HepG2 (cell line): ENCODE data around the gene PADI4. TPM values are rescaled to one million over a fixed set of nuclear protein-coding genes. Genes with fewer than 3 reads are reported as not detected.
A peak's percentile ranks its signal among the peaks of the same experiment; 100 is the strongest.

Source experiments
- ATAC-seq: fragments of 200-7000 bp; cut with Tn5 transposase; 3 replicates; pipeline ENCODE4 v1.9.1; 2020; ENCODE audit warnings: mild to moderate bottlenecking, moderate library complexity
- Bru-seq: library from RNA; stranded (reverse); fragments of 400-500 nt; gene quantifications from one replicate; lab custom pipeline; 2021; lab: Mats Ljungman, UMichigan
- BruChase-seq, 2 experiments: library from RNA; stranded (reverse); fragments of 400-500 nt; gene quantifications; one replicate each; lab custom pipeline; 2021; lab: Mats Ljungman, UMichigan
- BruUV-seq: library from RNA; stranded (reverse); fragments of 400-500 nt; replicated peaks from 2 replicates; lab custom pipeline; 2021; lab: Mats Ljungman, UMichigan
- CTCF ChIA-PET: fragments of 300-600 bp; formaldehyde crosslinking; extraction: SDS; loops from one replicate; lab custom pipeline; 2021; ENCODE audit warnings: low total read pairs, inconsistent platforms, low intra/inter-chr PET ratio; lab: Yijun Ruan, JAX
- POLR2A ChIA-PET: fragments of 350-600 bp; sonication (Branson Sonifier 250); formaldehyde crosslinking; loops from one replicate; lab custom pipeline; 2020; ENCODE audit warnings: antibody characterized with exemption, inconsistent platforms; lab: Yijun Ruan, JAX
- DNase-seq: peaks from one replicate; pipeline ENCODE4 v3.0.0-alpha.2; 2015; ENCODE audit warnings: low spot score
- FAIRE-seq: peaks from 3 replicates; lab custom pipeline; 2011; peaks lifted over from hg19 to GRCh38; lab: Jason Lieb, UNC
- H2AFZ ChIP-seq: one replicate; pipeline ENCODE4 v1.6.1; 2011; ENCODE audit warnings: low read length, inconsistent platforms
- H3K27ac ChIP-seq: fragments of 300-600 bp; 3 replicates; pipeline ENCODE4 v1.8.0; 2011; ENCODE audit warnings: mixed run types, mild to moderate bottlenecking, mixed read lengths, low read length, inconsistent platforms; ENCODE audit not compliant: insufficient read depth; ENCODE audit errors: extremely low read length
- H3K27me3 ChIP-seq, 2 experiments: fragments of 200-600 bp in 1 of 2; 2 replicates in 1 of 2; 3 replicates in 1 of 2; pipeline versions ENCODE4 v1.6.0 to v1.8.0; 2011; ENCODE audit warnings: low read length in 2 of 2, mild to moderate bottlenecking in 2 of 2, moderate library complexity in 2 of 2, inconsistent platforms in 1 of 2; ENCODE audit not compliant: insufficient read depth in 2 of 2, control insufficient read depth in 1 of 2
- H3K36me3 ChIP-seq, 2 experiments: fragments of 200-600 bp in 1 of 2; replicated peaks in 1 of 2; 2 replicates in 1 of 2; 3 replicates in 1 of 2; pipeline versions ENCODE4 v1.5.1 to v1.8.0; 2011; ENCODE audit warnings: low read length in 2 of 2, inconsistent platforms in 1 of 2; ENCODE audit not compliant: insufficient read depth in 2 of 2, control insufficient read depth in 1 of 2
- H3K4me1 ChIP-seq: 2 replicates; pipeline ENCODE4 v1.5.1; 2012; ENCODE audit warnings: low read length, inconsistent platforms; ENCODE audit not compliant: insufficient read depth
- H3K4me2 ChIP-seq: 2 replicates; pipeline ENCODE4 v1.6.0; 2011; ENCODE audit warnings: low read depth, low read length, inconsistent platforms
- H3K4me3 ChIP-seq, 3 experiments: fragments of 200-600 bp in 1 of 3; sonication (generic), shearing (Covaris generic) in 1 of 3; replicated peaks in 1 of 3; 2 replicates each; pipeline ENCODE4 v1.5.1; 2011 to 2016; ENCODE audit warnings: low read length in 3 of 3, inconsistent platforms in 2 of 3, low read depth in 2 of 3, mild to moderate bottlenecking in 2 of 3, control low read depth in 1 of 3, mixed read lengths in 1 of 3; ENCODE audit not compliant: insufficient read depth in 1 of 3
- H3K79me2 ChIP-seq: one replicate; pipeline ENCODE4 v1.6.1; 2011; ENCODE audit warnings: low read length, inconsistent platforms; ENCODE audit not compliant: insufficient read depth
- H3K9ac ChIP-seq: 2 replicates; pipeline ENCODE4 v1.6.0; 2011; ENCODE audit warnings: mild to moderate bottlenecking, low read depth, low read length, inconsistent platforms; ENCODE audit not compliant: insufficient read depth
- H3K9me3 ChIP-seq: 2 replicates; pipeline ENCODE4 v1.5.1; 2012; ENCODE audit warnings: mild to moderate bottlenecking, low read length
- H4K20me1 ChIP-seq: 2 replicates; pipeline ENCODE4 v1.6.0; 2011; ENCODE audit warnings: inconsistent platforms, mild to moderate bottlenecking, low read length, moderate library complexity; ENCODE audit not compliant: insufficient read depth
- ETV5 ChIP-seq: IDR thresholded peaks from 2 replicates; pipeline ENCODE4 v1.6.1; 2018; ENCODE audit warnings: missing biosample characterization, missing genetic modification reagents, inconsistent platforms, borderline replicate concordance
- GATAD2A ChIP-seq: IDR thresholded peaks from 2 replicates; pipeline ENCODE4 v1.6.1; 2016
- GZF1 ChIP-seq: sonication (generic); formaldehyde crosslinking; IDR thresholded peaks from 2 replicates; pipeline ENCODE4 v1.5.1; 2020; ENCODE audit warnings: mild to moderate bottlenecking, missing genetic modification reagents
- KAT2B ChIP-seq: fragments of 150-350 bp; IDR thresholded peaks from 2 replicates; pipeline ENCODE4 v1.6.1; 2014; ENCODE audit warnings: low read depth, low read length, borderline replicate concordance
- NFKBIZ ChIP-seq: IDR thresholded peaks from 2 replicates; pipeline ENCODE4 v1.6.1; 2018; ENCODE audit warnings: missing genetic modification reagents, missing compliant biosample characterization
- POLR2AphosphoS2 ChIP-seq: IDR thresholded peaks from 2 replicates; pipeline ENCODE4 v1.6.1; 2011; ENCODE audit warnings: low read depth, low read length, improper control_type of control experiment
- PRMT3 ChIP-seq: sonication (generic); formaldehyde crosslinking; IDR thresholded peaks from 2 replicates; pipeline ENCODE4 v1.8.1; 2022; ENCODE audit warnings: low read depth, mild to moderate bottlenecking, moderate library complexity, missing genetic modification reagents, borderline replicate concordance
- RXRB ChIP-seq: IDR thresholded peaks from 2 replicates; pipeline ENCODE4 v1.6.1; 2016; ENCODE audit warnings: borderline replicate concordance, missing genetic modification reagents, missing compliant biosample characterization
- SALL1 ChIP-seq: sonication (generic); formaldehyde crosslinking; IDR thresholded peaks from 2 replicates; pipeline ENCODE4 v1.8.0; 2022; ENCODE audit warnings: mild to moderate bottlenecking, missing genetic modification reagents
- SMC3 ChIP-seq: IDR thresholded peaks from 2 replicates; pipeline ENCODE4 v1.6.1; 2011; ENCODE audit warnings: low read length, improper control_type of control experiment
- SP140L ChIP-seq: sonication (generic); formaldehyde crosslinking; IDR thresholded peaks from 2 replicates; pipeline ENCODE4 v1.4.0; 2020; ENCODE audit warnings: missing genetic modification reagents, borderline replicate concordance
- TCF7 ChIP-seq: sonication (generic); IDR thresholded peaks from 2 replicates; pipeline ENCODE4 v1.6.1; 2016; ENCODE audit warnings: antibody characterized with exemption, low read depth
- WGBS: methylation state at CpG from one replicate; pipeline ENCODE4 v1.1.6; 2017; ENCODE audit warnings: low lambda C conversion rate; 5-methylcytosine and 5-hydroxymethylcytosine counted together
- in situ Hi-C: cut with HindIII; loops from 2 replicates; pipeline ENCODE4 v1.10.0; 2017; ENCODE audit warnings: low pct_unique_long_range_greater_than_20kb; ENCODE audit not compliant: extremely low pct_ligation_motif_present
- intact Hi-C: fragments of 100-400 bp; cut with micrococcal nuclease; formaldehyde crosslinking; loops from one replicate; pipeline ENCODE4 v1.10.0; 2022; ENCODE audit not compliant: unreplicated experiment
- long read RNA-seq, 2 experiments: library from RNA in 1 of 2; library from polyadenylated mRNA in 1 of 2; stranded (forward) in 1 of 2; unstranded in 1 of 2; transcript quantifications; one replicate each; pipeline ENCODE4 v2.0.0, GENCODE V29; 2019 to 2022
- polyA minus RNA-seq, 3 experiments: library from RNA; depleted of rRNA, polyadenylated mRNA; stranded (reverse); fragments of >200 nt; gene quantifications; 2 replicates each; pipeline ENCODE4 v1.2.3, GENCODE V29; 2011; ENCODE audit warnings: low replicate concordance in 1 of 3
- polyA plus RNA-seq, 8 experiments: library from polyadenylated mRNA; depleted of rRNA in 3 of 8; stranded (reverse) in 7 of 8; unstranded in 1 of 8; fragments of >200 nt; fragmentation: Illumina TruSeq in 4 of 8; extraction: Trizol in 4 of 8; gene quantifications; 2 replicates each; pipeline versions ENCODE4 v1.2.1 to v1.2.3, GENCODE V29; 2011 to 2016; ENCODE audit warnings: low read depth in 4 of 8, missing spikeins in 1 of 8, mixed read lengths in 1 of 8; ENCODE audit not compliant: insufficient read depth in 1 of 8
- total RNA-seq, 5 experiments: library from RNA; depleted of rRNA; stranded (reverse); fragments of >200 nt; fragmentation: Illumina TruSeq; extraction: Trizol; gene quantifications; 2 replicates each; pipeline ENCODE4 v1.2.3, GENCODE V29; 2016; ENCODE audit warnings: low read depth in 1 of 5
- TF ChIP-seq, protein P1 (sequence below): sonication (generic); formaldehyde crosslinking; IDR thresholded peaks from 2 replicates; pipeline ENCODE4 v1.4.0; 2020; ENCODE audit warnings: missing genetic modification reagents
- TF ChIP-seq, protein P2 (sequence below): sonication (generic); formaldehyde crosslinking; IDR thresholded peaks from 2 replicates; pipeline ENCODE4 v1.5.0; 2020; ENCODE audit warnings: missing genetic modification reagents

The PADI4 gene, protein sequence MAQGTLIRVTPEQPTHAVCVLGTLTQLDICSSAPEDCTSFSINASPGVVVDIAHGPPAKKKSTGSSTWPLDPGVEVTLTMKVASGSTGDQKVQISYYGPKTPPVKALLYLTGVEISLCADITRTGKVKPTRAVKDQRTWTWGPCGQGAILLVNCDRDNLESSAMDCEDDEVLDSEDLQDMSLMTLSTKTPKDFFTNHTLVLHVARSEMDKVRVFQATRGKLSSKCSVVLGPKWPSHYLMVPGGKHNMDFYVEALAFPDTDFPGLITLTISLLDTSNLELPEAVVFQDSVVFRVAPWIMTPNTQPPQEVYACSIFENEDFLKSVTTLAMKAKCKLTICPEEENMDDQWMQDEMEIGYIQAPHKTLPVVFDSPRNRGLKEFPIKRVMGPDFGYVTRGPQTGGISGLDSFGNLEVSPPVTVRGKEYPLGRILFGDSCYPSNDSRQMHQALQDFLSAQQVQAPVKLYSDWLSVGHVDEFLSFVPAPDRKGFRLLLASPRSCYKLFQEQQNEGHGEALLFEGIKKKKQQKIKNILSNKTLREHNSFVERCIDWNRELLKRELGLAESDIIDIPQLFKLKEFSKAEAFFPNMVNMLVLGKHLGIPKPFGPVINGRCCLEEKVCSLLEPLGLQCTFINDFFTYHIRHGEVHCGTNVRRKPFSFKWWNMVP
- total RNA-seq (2016; rRNA removed; fragmentation: Illumina TruSeq; extraction: Trizol) (0.04 TPM in 1 of 2 replicates, not detected in the other), polyA plus RNA-seq (2011; rRNA removed) (0.04 TPM in 1 of 2 replicates, not detected in the other), polyA minus RNA-seq (2011; rRNA and poly(A)+ RNA removed; ENCODE audit: low replicate concordance) (not detected in 2 replicates), Bru-seq, nascent RNA (percentile 2 among the genes with signal in this experiment), BruChase-seq, experiment 1, labeled RNA remaining after a 6-hour chase (percentile 2 among the genes with signal in this experiment), BruChase-seq, experiment 2, labeled RNA remaining after a 2-hour chase (not detected)
- total RNA-seq (2016; cell fraction: cytosol; rRNA removed; fragmentation: Illumina TruSeq; extraction: Trizol; ENCODE audit: low read depth), result not detected in 2 replicates
- total RNA-seq (2016; cell fraction: insoluble cytoplasmic fraction; rRNA removed; fragmentation: Illumina TruSeq; extraction: Trizol), result not detected in 2 replicates
- total RNA-seq (2016; cell fraction: membrane; rRNA removed; fragmentation: Illumina TruSeq; extraction: Trizol), result not detected in 2 replicates
- total RNA-seq (2016; cell fraction: nucleus; rRNA removed; fragmentation: Illumina TruSeq; extraction: Trizol), result not detected in 2 replicates
- 0.04 TPM in 1 of 2 replicates, not detected in the other for polyA plus RNA-seq (2011; cell fraction: cytosol; rRNA removed)
- not detected in 2 replicates for polyA plus RNA-seq (2011; cell fraction: nucleus; rRNA removed)
- polyA plus RNA-seq (2012), result not detected in 2 replicates
- not detected in 2 replicates for polyA plus RNA-seq (2016; cell fraction: cytosol; fragmentation: Illumina TruSeq; extraction: Trizol; ENCODE audit: low read depth)
- polyA plus RNA-seq (2016; cell fraction: insoluble cytoplasmic fraction; fragmentation: Illumina TruSeq; extraction: Trizol; ENCODE audit: low read depth), result not detected in 2 replicates
- polyA plus RNA-seq (2016; cell fraction: membrane; fragmentation: Illumina TruSeq; extraction: Trizol; ENCODE audit: low read depth), result not detected in 2 replicates
- polyA plus RNA-seq (2016; cell fraction: nucleus; fragmentation: Illumina TruSeq; extraction: Trizol; ENCODE audit: insufficient read depth, low read depth), result not detected in 2 replicates
- not detected in 2 replicates for polyA minus RNA-seq (2011; cell fraction: cytosol; rRNA and poly(A)+ RNA removed)
- not detected in 2 replicates for polyA minus RNA-seq (2011; cell fraction: nucleus; rRNA and poly(A)+ RNA removed)
- long read RNA-seq, experiment 1, result 0 reads
- long read RNA-seq, experiment 2, result 0 reads

DNA sequence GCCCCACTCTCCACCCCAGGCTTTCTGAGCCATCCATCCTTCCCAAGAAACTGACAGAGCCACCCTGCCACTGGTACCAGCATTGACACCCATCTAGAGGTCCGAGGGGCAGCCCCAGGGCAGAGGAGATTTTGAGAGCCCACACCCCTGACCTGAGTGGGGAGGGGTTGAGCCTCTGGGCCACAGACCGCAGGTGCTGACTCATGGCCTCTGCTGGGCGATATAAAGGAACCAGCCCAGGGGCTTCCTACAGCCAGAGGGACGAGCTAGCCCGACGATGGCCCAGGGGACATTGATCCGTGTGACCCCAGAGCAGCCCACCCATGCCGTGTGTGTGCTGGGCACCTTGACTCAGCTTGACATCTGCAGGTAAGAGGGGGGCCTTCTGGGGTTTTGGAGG lies at the start of gene PADI4:
PADI4 (plus strand) TSS at position 252 of the 400 bp plus-strand sequence; CDS start at position 278, 26 bp downstream.
- Histone ChIP-seq H3K4me3 (no peak within 1 kb of the TSS), H2AFZ (no peak within 1 kb of the TSS), H3K27ac (no peak within 1 kb of the TSS), H3K9me3 (no peaks in the 10 kb centered on the region), H3K27me3 (peaks cover 0 to 3% of the 10 kb centered on the region in 2 experiments; a peak in 2 of 5 replicates), H3K79me2 (no peaks in the 10 kb centered on the region), H4K20me1 (no peaks in the 10 kb centered on the region), H3K9ac (no peak within 1 kb of the TSS), H3K4me2 (no peak within 1 kb of the TSS), H3K36me3 (no peaks in the 10 kb centered on the region), H3K4me1 (no peaks in the 10 kb centered on the region)
- ATAC-seq, result no peak
- POLR2A ChIA-PET, result no interaction called here
- in situ Hi-C loops (no loop called here), intact Hi-C loops (no loop called here)
- no peak for FAIRE-seq
- no TSS peak for BruUV-seq
- no peak for DNase-seq
- WGBS, result 0% methylated on average over 3 of the region's 8 CpGs
- no peak for TF ChIP-seq SMC3
- no peak for TF ChIP-seq GATAD2A (CRISPR knock-in tag)
- no peak for TF ChIP-seq PRMT3 (CRISPR knock-in tag)
- TF ChIP-seq POLR2AphosphoS2, result no peak
- no peak for TF ChIP-seq RXRB (CRISPR knock-in tag)
- TF ChIP-seq KAT2B, result no peak
- no peak for TF ChIP-seq NFKBIZ (CRISPR knock-in tag)
- TF ChIP-seq GZF1 (CRISPR knock-in tag), result no peak
- TF ChIP-seq TCF7, result no peak
- no peak for TF ChIP-seq ETV5 (CRISPR knock-in tag)
- TF ChIP-seq, protein P1, sequence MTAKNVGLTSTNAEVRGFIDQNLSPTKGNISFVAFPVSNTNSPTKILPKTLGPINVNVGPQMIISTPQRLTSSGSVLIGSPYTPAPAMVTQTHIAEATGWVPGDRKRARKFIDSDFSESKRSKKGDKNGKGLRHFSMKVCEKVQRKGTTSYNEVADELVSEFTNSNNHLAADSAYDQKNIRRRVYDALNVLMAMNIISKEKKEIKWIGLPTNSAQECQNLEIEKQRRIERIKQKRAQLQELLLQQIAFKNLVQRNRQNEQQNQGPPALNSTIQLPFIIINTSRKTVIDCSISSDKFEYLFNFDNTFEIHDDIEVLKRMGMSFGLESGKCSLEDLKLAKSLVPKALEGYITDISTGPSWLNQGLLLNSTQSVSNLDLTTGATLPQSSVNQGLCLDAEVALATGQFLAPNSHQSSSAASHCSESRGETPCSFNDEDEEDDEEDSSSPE (CRISPR knock-in tag), result no peak
- TF ChIP-seq, protein P2, sequence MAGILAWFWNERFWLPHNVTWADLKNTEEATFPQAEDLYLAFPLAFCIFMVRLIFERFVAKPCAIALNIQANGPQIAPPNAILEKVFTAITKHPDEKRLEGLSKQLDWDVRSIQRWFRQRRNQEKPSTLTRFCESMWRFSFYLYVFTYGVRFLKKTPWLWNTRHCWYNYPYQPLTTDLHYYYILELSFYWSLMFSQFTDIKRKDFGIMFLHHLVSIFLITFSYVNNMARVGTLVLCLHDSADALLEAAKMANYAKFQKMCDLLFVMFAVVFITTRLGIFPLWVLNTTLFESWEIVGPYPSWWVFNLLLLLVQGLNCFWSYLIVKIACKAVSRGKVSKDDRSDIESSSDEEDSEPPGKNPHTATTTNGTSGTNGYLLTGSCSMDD (CRISPR knock-in tag), result no peak
- no peak for TF ChIP-seq SP140L (CRISPR knock-in tag)
- TF ChIP-seq SALL1, result no peak
- CTCF ChIA-PET, result no interaction called here
